Measurements from ENCODE around the gene KCNQ4.

- TF ChIP-seq EZH2phosphoT487 (IDR thresholded peaks at IDR 0.05): no peak
- TF ChIP-seq, protein P1, sequence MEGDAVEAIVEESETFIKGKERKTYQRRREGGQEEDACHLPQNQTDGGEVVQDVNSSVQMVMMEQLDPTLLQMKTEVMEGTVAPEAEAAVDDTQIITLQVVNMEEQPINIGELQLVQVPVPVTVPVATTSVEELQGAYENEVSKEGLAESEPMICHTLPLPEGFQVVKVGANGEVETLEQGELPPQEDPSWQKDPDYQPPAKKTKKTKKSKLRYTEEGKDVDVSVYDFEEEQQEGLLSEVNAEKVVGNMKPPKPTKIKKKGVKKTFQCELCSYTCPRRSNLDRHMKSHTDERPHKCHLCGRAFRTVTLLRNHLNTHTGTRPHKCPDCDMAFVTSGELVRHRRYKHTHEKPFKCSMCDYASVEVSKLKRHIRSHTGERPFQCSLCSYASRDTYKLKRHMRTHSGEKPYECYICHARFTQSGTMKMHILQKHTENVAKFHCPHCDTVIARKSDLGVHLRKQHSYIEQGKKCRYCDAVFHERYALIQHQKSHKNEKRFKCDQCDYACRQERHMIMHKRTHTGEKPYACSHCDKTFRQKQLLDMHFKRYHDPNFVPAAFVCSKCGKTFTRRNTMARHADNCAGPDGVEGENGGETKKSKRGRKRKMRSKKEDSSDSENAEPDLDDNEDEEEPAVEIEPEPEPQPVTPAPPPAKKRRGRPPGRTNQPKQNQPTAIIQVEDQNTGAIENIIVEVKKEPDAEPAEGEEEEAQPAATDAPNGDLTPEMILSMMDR (IDR thresholded peaks at IDR 0.05): no peak
These were observed 46.2 kb downstream of the KCNQ4 start for GRCh38 chr1:40829631-40830245.

Measured in neural progenitor cell (in vitro differentiated cells).